Hippocampal formation (tissue), 2 donors: ENCODE data around the gene CEP68.
A peak's percentile ranks its signal among the peaks of the same experiment; 100 is the strongest.
"Not testable (repeated sequence)": the region's sequence is repeated elsewhere in the genome, so short reads cannot be mapped to it uniquely, and the experiment has no call there.

Experiments
- DNase-seq, 2 donors: peaks; one replicate each; lab custom pipeline; 2025; lab: John Stamatoyannopoulos, UW

The CEP68 gene

GRCh38 chr2:65031341-65032018 lies 24.7 kb upstream of the CEP68 start:
- DNase-seq: peak in 1 of 2 donors; percentile 22

GRCh38 chr2:65032019-65032975 lies 23.9 kb upstream of the CEP68 start:
- no peak for DNase-seq

GRCh38 chr2:65033178-65033577 lies 23.0 kb upstream of the CEP68 start:
- no peak for DNase-seq

- DNase-seq: not testable (repeated sequence)
Measured at GRCh38 chr2:65033667-65034066, 22.5 kb upstream of the CEP68 start.

- DNase-seq: no peak
Measured at GRCh38 chr2:65035351-65035943, 20.8 kb upstream of the CEP68 start.

GRCh38 chr2:65037178-65037577 lies 19.0 kb upstream of the CEP68 start:
- DNase-seq: no peak

GRCh38 chr2:65039640-65040039 lies 16.6 kb upstream of the CEP68 start:
- DNase-seq: no peak

- DNase-seq: peak; percentile 76 to 82
Measured at GRCh38 chr2:65040400-65041261, 15.6 kb upstream of the CEP68 start.

- DNase-seq: no peak
Measured at GRCh38 chr2:65043001-65043400, 13.2 kb upstream of the CEP68 start.

GRCh38 chr2:65044097-65044735 lies 12.0 kb upstream of the CEP68 start:
- DNase-seq: no peak

- no peak for DNase-seq
Measured at GRCh38 chr2:65045651-65046050, 10.6 kb upstream of the CEP68 start.

GRCh38 chr2:65046633-65047407 lies 9.4 kb upstream of the CEP68 start:
- no peak for DNase-seq

- no peak for DNase-seq
Measured at GRCh38 chr2:65049010-65049639, 7.1 kb upstream of the CEP68 start.

GRCh38 chr2:65050931-65051330 lies 5.3 kb upstream of the CEP68 start:
- no peak for DNase-seq

- DNase-seq: no peak
Measured at GRCh38 chr2:65053199-65053598, 3.0 kb upstream of the CEP68 start.

GRCh38 chr2:65054749-65055421 lies 1.3 kb upstream of the CEP68 start:
- no peak for DNase-seq

GRCh38 chr2:65055422-65056214 lies 598 bp upstream of the CEP68 start:
- no peak for DNase-seq

- no peak for DNase-seq
Measured at GRCh38 chr2:65057054-65057375, 799 bp downstream of the CEP68 start.
